ENCODE measurements around the gene DAB2IP.

- TF ChIP-seq CTCF (IDR thresholded peaks at IDR 0.05) (no peak), POLR2A (IDR thresholded peaks at IDR 0.05) (no peak)
These were observed 77.5 kb downstream of the DAB2IP start for GRCh38 chr9:121728916-121729315.
